GM23338 (cell line): ENCODE measurements around the gene LRRC28. TPM values are rescaled to one million over a fixed set of nuclear protein-coding genes. Genes with fewer than 3 reads are reported as not detected.

Experiments used
- ATAC-seq: fragments of 200-7000 bp; cut with Tn5 transposase; 3 replicates; pipeline ENCODE4 v1.9.1; 2020
- DNase-seq: peaks from one replicate; pipeline ENCODE4 v3.0.0-alpha.2; 2015; ENCODE audit warnings: low spot score
- H2AFZ ChIP-seq: fragments of 200-600 bp; sonication (generic); 2 replicates; pipeline ENCODE4 v1.8.0; 2016; ENCODE audit warnings: antibody characterized with exemption, mild to moderate bottlenecking, moderate library complexity
- H3F3A ChIP-seq: fragments of 200-600 bp; sonication (generic); replicated peaks from 2 replicates; pipeline ENCODE4 v1.8.0; 2017; ENCODE audit warnings: antibody characterized with exemption, mixed run types, low read depth
- H3K27ac ChIP-seq: fragments of 200-600 bp; sonication (generic); 2 replicates; pipeline ENCODE4 v1.6.1; 2016; ENCODE audit warnings: low read depth
- H3K27me3 ChIP-seq: fragments of 200-600 bp; sonication (generic); 2 replicates; pipeline ENCODE4 v1.8.0; 2016; ENCODE audit warnings: mild to moderate bottlenecking, mixed run types, moderate library complexity; ENCODE audit not compliant: insufficient read depth
- H3K36me3 ChIP-seq: fragments of 200-600 bp; sonication (generic); 2 replicates; pipeline ENCODE4 v1.8.0; 2016; ENCODE audit warnings: mild to moderate bottlenecking; ENCODE audit not compliant: insufficient read depth
- H3K4me1 ChIP-seq: fragments of 200-600 bp; sonication (generic); 2 replicates; pipeline ENCODE4 v1.8.0; 2016; ENCODE audit warnings: mild to moderate bottlenecking, moderate library complexity; ENCODE audit not compliant: insufficient read depth
- H3K4me2 ChIP-seq: fragments of 200-600 bp; sonication (generic); 2 replicates; pipeline ENCODE4 v1.7.1; 2017; ENCODE audit warnings: mixed run types
- H3K4me3 ChIP-seq: fragments of 200-600 bp; sonication (generic); 2 replicates; pipeline ENCODE4 v1.6.1; 2016; ENCODE audit warnings: mixed run types
- H3K79me2 ChIP-seq: fragments of 200-600 bp; sonication (generic); replicated peaks from 2 replicates; pipeline ENCODE4 v1.8.0; 2017; ENCODE audit warnings: mild to moderate bottlenecking; ENCODE audit not compliant: insufficient read depth
- H3K9me2 ChIP-seq: fragments of 200-600 bp; sonication (generic); 2 replicates; pipeline ENCODE4 v1.8.0; 2017; ENCODE audit not compliant: insufficient read depth
- H4K20me1 ChIP-seq: fragments of 200-600 bp; sonication (generic); replicated peaks from 2 replicates; pipeline ENCODE4 v1.8.0; 2017; ENCODE audit warnings: mild to moderate bottlenecking; ENCODE audit not compliant: insufficient read depth
- H3K27ac Mint-ChIP-seq: 2 replicates; pipeline ENCODE4 v1.8.0; 2020; ENCODE audit warnings: inconsistent platforms, mild to moderate bottlenecking, moderate library complexity, mixed read lengths
- H3K27me3 Mint-ChIP-seq: 3 replicates; pipeline ENCODE4 v1.8.0; 2022; ENCODE audit warnings: low read depth, mild to moderate bottlenecking, moderate library complexity, mixed read lengths, inconsistent platforms; ENCODE audit not compliant: insufficient read depth, poor library complexity
- H3K36me3 Mint-ChIP-seq: 3 replicates; pipeline ENCODE4 v1.8.0; 2021; ENCODE audit warnings: low read depth, mild to moderate bottlenecking, inconsistent platforms, moderate library complexity, mixed read lengths
- H3K4me1 Mint-ChIP-seq: 3 replicates; pipeline ENCODE4 v1.8.0; 2020; ENCODE audit warnings: mild to moderate bottlenecking, inconsistent platforms, mixed read lengths
- H3K4me3 Mint-ChIP-seq: 3 replicates; pipeline ENCODE4 v1.8.0; 2021; ENCODE audit warnings: moderate library complexity, mild to moderate bottlenecking, inconsistent platforms, mixed read lengths
- H3K9me3 Mint-ChIP-seq: 3 replicates; pipeline ENCODE4 v1.8.0; 2020; ENCODE audit warnings: moderate library complexity, mild to moderate bottlenecking, inconsistent platforms, mixed read lengths
- CREB1 ChIP-seq: fragments of 250-450 bp; sonication (Bioruptor Pico); IDR thresholded peaks from 2 replicates; pipeline ENCODE4 v1.5.0; 2020; ENCODE audit warnings: low read depth, mild to moderate bottlenecking, moderate library complexity
- EZH2 ChIP-seq: fragments of 200-600 bp; sonication (generic); IDR thresholded peaks from one replicate; pipeline ENCODE4 v1.8.0; 2017; ENCODE audit warnings: antibody characterized with exemption, mild to moderate bottlenecking, low read depth; ENCODE audit not compliant: unreplicated experiment
- EZH2phosphoT487 ChIP-seq: fragments of 200-600 bp; sonication (generic); IDR thresholded peaks from one replicate; pipeline ENCODE4 v1.8.1; 2018; ENCODE audit warnings: antibody characterized with exemption; ENCODE audit not compliant: unreplicated experiment
- JUNB ChIP-seq: IDR thresholded peaks from one replicate; pipeline ENCODE4 v1.6.1; 2016; ENCODE audit warnings: antibody characterized with exemption; ENCODE audit not compliant: unreplicated experiment
- NANOG ChIP-seq: IDR thresholded peaks from 2 replicates; pipeline ENCODE4 v1.6.1; 2016; ENCODE audit warnings: antibody characterized with exemption, borderline replicate concordance
- POLR2AphosphoS5 ChIP-seq: IDR thresholded peaks from 2 replicates; pipeline ENCODE4 v1.6.1; 2016; ENCODE audit warnings: antibody characterized with exemption, low read depth
- STAT1 ChIP-seq: IDR thresholded peaks from one replicate; pipeline ENCODE4 v1.6.1; 2016; ENCODE audit warnings: antibody characterized with exemption; ENCODE audit not compliant: unreplicated experiment
- ZNF114 ChIP-seq: fragments of 250-450 bp; sonication (Bioruptor Pico); IDR thresholded peaks from 2 replicates; pipeline ENCODE4 v1.5.0; 2020; ENCODE audit warnings: mild to moderate bottlenecking, moderate library complexity
- ZNF331 ChIP-seq: fragments of 250-450 bp; sonication (Bioruptor Pico); IDR thresholded peaks from 2 replicates; pipeline ENCODE4 v1.5.0; 2020; ENCODE audit warnings: low read depth, mild to moderate bottlenecking, moderate library complexity
- ZNF462 ChIP-seq: fragments of 250-450 bp; sonication (Bioruptor Pico); IDR thresholded peaks from 2 replicates; pipeline ENCODE4 v1.5.0; 2020; ENCODE audit warnings: mild to moderate bottlenecking, moderate library complexity
- polyA plus RNA-seq: library from polyadenylated mRNA; unstranded; fragments of >200 nt; fragmentation: Nextera tagmentation; extraction: Ambion mirVana; gene quantifications from 2 replicates; pipeline ENCODE4 v1.2.1, GENCODE V29; 2016
- total RNA-seq: library from RNA; depleted of rRNA; stranded (reverse); fragments of >200 nt; shearing (Covaris generic); gene quantifications from 2 replicates; pipeline ENCODE4 v1.2.3, GENCODE V29; 2014
- TF ChIP-seq, protein P1 (sequence below), 2 experiments: fragments of 200-600 bp in 1 of 2; sonication (generic) in 1 of 2; conservative IDR thresholded peaks; 2 replicates each; pipeline versions ENCODE4 v1.5.1 to v1.6.1; 2016 to 2017; ENCODE audit warnings: antibody characterized with exemption in 2 of 2, low read depth in 2 of 2, mild to moderate bottlenecking in 2 of 2, moderate library complexity in 1 of 2
- TF ChIP-seq, protein P2 (sequence below): IDR thresholded peaks from one replicate; pipeline ENCODE4 v1.6.1; 2018; ENCODE audit warnings: antibody characterized with exemption; ENCODE audit not compliant: unreplicated experiment
- TF ChIP-seq, protein P3 (sequence below): IDR thresholded peaks from 2 replicates; pipeline ENCODE4 v1.6.1; 2016; ENCODE audit warnings: antibody characterized with exemption

The LRRC28 gene
- total and polyA plus RNA-seq, 2 experiments from 2014 or later, result 12.9 to 28.4 TPM

GRCh38 chr15:99282586-99282985, 31.3 kb downstream of the LRRC28 start:
- H3K4me3 ChIP-seq, result no peak overlapping the region
- H3K9me2 ChIP-seq, result no peaks in the 10 kb centered on the region
- no peak for DNase-seq
- Mint-ChIP-seq H3K9me3 (no peaks in the 10 kb centered on the region), H3K4me3 (no peak overlapping the region), H3K36me3 (no peaks in the 10 kb centered on the region), H3K27ac (no peak overlapping the region), H3K27me3 (peaks cover 5% of the 10 kb centered on the region), H3K4me1 (no peaks in the 10 kb centered on the region; the same call in 2 of the 3 replicates)
- H3F3A ChIP-seq, result no peaks in the 10 kb centered on the region
- no peaks in the 10 kb centered on the region for H3K4me1 ChIP-seq
- no peak for ATAC-seq
- no peak overlapping the region for H3K4me2 ChIP-seq
- H2AFZ ChIP-seq, result no peak overlapping the region
- no peak overlapping the region for H3K27ac ChIP-seq
- H3K27me3 ChIP-seq, result no peaks in the 10 kb centered on the region
- TF ChIP-seq STAT1, result no peak
- TF ChIP-seq EZH2, result no peak
- TF ChIP-seq ZNF114 (CRISPR knock-in tag), result no peak
- TF ChIP-seq, protein P1, sequence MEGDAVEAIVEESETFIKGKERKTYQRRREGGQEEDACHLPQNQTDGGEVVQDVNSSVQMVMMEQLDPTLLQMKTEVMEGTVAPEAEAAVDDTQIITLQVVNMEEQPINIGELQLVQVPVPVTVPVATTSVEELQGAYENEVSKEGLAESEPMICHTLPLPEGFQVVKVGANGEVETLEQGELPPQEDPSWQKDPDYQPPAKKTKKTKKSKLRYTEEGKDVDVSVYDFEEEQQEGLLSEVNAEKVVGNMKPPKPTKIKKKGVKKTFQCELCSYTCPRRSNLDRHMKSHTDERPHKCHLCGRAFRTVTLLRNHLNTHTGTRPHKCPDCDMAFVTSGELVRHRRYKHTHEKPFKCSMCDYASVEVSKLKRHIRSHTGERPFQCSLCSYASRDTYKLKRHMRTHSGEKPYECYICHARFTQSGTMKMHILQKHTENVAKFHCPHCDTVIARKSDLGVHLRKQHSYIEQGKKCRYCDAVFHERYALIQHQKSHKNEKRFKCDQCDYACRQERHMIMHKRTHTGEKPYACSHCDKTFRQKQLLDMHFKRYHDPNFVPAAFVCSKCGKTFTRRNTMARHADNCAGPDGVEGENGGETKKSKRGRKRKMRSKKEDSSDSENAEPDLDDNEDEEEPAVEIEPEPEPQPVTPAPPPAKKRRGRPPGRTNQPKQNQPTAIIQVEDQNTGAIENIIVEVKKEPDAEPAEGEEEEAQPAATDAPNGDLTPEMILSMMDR (conservative IDR thresholded peaks at IDR 0.05; ENCODE audit: low read depth in 2 of 2), result no peak
- no peak for TF ChIP-seq POLR2AphosphoS5
- no peak for TF ChIP-seq EZH2phosphoT487
- TF ChIP-seq ZNF462, result no peak
- no peak for TF ChIP-seq JUNB
- no peak for TF ChIP-seq NANOG
- TF ChIP-seq CREB1 (CRISPR knock-in tag), result no peak
- TF ChIP-seq, protein P2, sequence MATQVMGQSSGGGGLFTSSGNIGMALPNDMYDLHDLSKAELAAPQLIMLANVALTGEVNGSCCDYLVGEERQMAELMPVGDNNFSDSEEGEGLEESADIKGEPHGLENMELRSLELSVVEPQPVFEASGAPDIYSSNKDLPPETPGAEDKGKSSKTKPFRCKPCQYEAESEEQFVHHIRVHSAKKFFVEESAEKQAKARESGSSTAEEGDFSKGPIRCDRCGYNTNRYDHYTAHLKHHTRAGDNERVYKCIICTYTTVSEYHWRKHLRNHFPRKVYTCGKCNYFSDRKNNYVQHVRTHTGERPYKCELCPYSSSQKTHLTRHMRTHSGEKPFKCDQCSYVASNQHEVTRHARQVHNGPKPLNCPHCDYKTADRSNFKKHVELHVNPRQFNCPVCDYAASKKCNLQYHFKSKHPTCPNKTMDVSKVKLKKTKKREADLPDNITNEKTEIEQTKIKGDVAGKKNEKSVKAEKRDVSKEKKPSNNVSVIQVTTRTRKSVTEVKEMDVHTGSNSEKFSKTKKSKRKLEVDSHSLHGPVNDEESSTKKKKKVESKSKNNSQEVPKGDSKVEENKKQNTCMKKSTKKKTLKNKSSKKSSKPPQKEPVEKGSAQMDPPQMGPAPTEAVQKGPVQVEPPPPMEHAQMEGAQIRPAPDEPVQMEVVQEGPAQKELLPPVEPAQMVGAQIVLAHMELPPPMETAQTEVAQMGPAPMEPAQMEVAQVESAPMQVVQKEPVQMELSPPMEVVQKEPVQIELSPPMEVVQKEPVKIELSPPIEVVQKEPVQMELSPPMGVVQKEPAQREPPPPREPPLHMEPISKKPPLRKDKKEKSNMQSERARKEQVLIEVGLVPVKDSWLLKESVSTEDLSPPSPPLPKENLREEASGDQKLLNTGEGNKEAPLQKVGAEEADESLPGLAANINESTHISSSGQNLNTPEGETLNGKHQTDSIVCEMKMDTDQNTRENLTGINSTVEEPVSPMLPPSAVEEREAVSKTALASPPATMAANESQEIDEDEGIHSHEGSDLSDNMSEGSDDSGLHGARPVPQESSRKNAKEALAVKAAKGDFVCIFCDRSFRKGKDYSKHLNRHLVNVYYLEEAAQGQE, result no peak
- TF ChIP-seq ZNF331 (CRISPR knock-in tag), result no peak
- TF ChIP-seq, protein P3, sequence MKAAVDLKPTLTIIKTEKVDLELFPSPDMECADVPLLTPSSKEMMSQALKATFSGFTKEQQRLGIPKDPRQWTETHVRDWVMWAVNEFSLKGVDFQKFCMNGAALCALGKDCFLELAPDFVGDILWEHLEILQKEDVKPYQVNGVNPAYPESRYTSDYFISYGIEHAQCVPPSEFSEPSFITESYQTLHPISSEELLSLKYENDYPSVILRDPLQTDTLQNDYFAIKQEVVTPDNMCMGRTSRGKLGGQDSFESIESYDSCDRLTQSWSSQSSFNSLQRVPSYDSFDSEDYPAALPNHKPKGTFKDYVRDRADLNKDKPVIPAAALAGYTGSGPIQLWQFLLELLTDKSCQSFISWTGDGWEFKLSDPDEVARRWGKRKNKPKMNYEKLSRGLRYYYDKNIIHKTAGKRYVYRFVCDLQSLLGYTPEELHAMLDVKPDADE, result no peak
- no peaks in the 10 kb centered on the region for H3K36me3 ChIP-seq
- no peaks in the 10 kb centered on the region for H3K79me2 ChIP-seq
- H4K20me1 ChIP-seq, result no peaks in the 10 kb centered on the region
